LoVo (cell line): ENCODE results near the gene PPP3CA.
"Not testable (repeated sequence)": the region's sequence is repeated elsewhere in the genome, so short reads cannot be mapped to it uniquely, and the experiment has no call there.

ENCODE experiments used
- DNase-seq: peaks from one replicate; pipeline ENCODE4 v3.0.0-alpha.2; 2016; ENCODE audit warnings: low spot score

Gene PPP3CA

GRCh38 chr4:101098666-101099400 is 248.5 kb downstream of the PPP3CA start:
- no peak for DNase-seq

DNA sequence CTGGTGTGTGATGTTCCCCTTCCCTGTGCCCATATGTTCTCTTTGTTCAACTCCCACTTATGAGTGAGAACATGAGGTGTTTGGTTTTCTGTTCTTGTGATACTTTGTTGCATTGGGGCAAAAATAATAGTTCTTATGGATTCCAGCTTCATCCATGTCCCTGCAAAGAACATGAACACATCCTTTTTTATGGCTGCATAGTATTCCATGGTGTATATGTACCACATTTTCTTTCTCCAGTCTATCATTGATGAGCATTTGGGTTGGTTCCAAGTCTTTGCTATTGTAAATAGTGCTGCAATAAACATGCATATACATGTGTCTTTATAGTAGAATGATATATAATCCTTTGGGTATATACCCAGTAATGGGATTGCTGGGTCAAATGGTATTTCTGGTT is 254.7 kb downstream of the PPP3CA start:
- DNase-seq = not testable (repeated sequence)

DNA sequence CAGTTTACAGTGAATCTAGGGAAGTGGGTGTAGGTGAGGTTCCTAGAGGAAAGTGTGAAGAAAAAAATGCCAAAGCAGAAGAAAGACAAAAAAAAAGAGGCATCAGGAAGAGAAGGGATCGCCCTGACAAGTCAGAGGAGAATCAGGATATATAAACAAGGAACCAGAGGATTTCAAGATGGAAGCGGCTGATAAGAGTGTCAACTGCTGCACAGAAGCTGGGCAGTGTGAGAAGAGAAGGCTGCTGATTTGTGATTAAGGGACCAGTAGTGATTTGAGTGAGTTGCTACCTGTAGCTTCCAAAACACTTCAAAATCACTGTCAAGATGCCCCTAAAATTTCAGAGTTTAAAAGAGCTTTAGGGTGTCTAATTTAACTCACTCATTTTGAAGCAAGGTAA is 258.2 kb downstream of the PPP3CA start:
- DNase-seq = no peak

- DNase-seq = no peak
These were observed 260.3 kb downstream of the PPP3CA start for GRCh38 chr4:101086801-101087586.

- no peak for DNase-seq
These were observed 264.2 kb downstream of the PPP3CA start for GRCh38 chr4:101083131-101083530.

GRCh38 chr4:101081695-101082369 is 265.5 kb downstream of the PPP3CA start:
- DNase-seq = no peak

GRCh38 chr4:101081166-101081565 is 266.2 kb downstream of the PPP3CA start:
- DNase-seq = no peak

DNA sequence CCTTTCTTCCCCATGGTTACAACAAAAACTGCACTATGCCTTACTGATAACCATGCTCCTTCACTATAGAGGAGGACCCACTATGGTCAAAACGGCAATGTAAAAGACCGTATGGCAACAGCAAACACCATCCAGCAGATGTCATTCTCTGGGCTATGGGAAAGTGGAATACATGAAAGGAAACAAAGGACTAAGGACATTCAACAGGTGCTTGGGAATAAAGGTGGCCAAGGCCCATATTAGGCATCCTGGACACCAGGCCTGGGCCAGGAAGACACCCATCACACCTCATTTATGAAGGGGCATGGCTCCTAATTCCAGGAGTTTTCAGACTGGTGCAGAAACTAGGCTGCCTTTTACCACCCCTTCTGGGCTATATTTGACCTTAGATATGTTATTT is 268.4 kb downstream of the PPP3CA start:
- no peak for DNase-seq

GRCh38 chr4:101076032-101076431 is 271.3 kb downstream of the PPP3CA start:
- DNase-seq = no peak

DNA sequence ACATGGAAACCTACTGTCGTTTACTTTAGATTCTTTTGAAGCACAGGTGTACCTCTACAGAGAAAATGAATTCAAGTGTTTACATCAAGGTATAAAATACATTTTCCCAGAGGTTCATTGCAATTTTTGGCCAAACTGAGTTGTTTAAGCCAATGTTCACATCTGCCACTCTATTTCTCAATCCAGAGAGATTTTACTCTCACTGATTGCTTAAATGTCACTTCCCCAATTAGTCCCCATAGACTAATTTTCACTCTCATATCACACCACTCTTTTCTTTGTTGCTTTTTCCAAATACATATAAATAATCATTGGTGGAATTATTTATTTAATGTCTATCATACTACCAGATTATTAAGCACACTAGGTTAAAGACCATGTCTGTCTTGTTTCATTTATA is 271.8 kb downstream of the PPP3CA start:
- no peak for DNase-seq

DNA sequence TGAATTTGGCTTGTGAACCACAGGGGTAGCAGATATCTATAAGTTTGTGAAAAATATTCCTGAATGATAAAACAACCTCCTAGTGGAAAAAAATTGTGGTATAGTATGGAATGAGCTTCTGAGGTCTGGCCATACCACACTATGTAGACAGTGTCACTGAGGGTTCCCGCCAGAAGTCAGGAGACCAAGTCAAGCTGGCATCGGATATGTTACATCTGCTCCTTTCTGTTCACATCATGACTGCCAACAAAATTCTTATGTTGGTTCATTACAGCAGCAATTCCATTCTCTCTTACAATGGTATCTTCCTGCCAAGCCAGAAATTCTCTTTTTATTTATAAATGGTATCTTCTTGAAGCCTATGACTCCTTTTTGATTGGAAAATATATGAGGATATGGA is 273.0 kb downstream of the PPP3CA start:
- no peak for DNase-seq

DNA sequence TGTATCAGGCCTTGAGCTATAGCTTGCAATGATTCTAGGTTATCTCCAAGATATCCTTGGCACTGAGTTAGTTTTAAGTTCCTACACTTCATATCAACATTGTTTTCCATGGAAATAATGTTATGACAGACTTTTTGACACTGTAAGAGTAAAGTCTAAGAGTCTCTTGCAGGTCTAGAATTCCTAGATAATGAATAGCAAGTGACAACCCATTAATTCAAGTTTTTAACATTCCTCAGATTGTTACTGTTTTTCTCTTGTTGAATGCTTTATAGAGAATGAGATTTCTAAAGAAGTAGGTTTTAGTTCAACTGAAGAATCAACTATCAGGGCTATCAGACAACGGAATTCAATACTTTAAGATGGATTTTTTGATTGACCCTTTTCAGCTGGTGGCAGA is 276.1 kb downstream of the PPP3CA start:
- no peak for DNase-seq

GRCh38 chr4:101068115-101068514 is 279.2 kb downstream of the PPP3CA start:
- no peak for DNase-seq

DNA sequence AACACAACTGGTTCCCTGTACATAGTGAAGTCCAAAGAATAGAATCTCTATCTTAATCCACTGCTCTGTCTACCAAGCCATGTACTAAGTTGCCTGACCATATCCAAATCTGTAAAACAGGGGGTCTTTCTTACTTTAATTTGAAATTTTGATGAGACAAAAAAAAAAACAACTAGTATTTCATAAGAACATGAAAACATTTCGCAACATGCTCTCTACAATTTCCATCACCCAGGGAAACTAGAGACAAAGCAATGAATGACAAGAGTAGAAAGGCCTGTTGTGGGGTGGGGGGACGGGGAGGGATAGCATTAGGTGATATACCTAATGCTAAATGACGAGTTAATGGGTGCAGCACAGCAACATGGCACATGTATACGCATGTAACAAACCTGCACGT is 279.9 kb downstream of the PPP3CA start:
- no peak for DNase-seq

DNA sequence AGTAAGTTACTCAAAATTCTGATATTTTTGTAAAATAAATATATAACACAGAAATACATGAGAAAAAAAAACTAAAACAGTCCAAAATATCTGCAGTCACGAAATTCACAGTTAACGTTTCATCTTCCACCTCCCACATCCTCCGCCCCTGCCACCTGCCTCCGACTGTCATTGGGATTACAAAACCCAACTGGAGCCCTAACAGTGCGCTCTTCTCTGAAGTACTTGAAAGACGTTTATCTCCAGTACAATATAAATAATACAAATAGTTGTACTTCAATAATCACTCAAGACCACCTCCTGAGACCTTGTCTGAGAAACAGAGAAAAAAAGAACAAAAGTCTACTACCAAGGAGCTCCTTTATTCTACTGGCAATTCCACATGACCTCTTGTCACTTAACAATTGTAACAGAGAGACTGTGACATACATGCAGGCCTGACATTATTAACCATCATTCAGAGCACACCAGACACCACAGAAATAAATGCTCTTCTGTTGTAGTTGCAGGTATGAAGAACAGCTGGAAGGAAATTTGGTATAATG is 280.6 kb downstream of the PPP3CA start:
- no peak for DNase-seq

GRCh38 chr4:101065935-101066485 is 281.3 kb downstream of the PPP3CA start:
- DNase-seq = no peak

GRCh38 chr4:101065346-101065745 is 282.0 kb downstream of the PPP3CA start:
- no peak for DNase-seq

DNA sequence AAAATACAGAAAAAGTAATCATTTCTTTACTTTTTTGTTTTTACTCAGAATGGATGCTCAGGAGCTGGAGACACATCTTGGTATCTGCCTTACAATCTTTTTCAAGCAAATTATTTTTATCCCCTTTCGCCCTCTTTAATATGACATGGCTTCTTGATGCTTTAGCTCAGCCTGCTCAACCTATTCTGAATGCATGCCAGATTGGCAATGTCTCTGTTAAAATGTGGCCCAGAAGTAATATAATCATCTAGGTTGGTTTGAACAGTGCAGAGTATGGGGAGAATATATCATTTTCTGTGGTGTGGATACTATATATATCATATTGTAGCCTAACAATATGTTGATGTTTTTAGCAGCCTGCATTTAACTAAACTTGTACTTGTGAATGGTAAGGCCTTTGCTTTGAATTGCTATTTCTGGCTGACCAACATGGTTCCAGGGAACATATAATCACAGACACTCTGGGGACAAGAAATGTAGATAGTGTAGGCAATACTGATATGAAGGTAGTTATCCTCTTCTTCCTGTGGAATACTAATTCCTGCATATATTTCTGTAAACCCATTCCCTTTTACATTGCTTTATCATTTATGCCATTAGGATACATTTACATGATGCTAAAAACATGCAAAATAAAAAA is 282.7 kb downstream of the PPP3CA start:
- DNase-seq = no peak

GRCh38 chr4:101055392-101055791 is 291.9 kb downstream of the PPP3CA start:
- no peak for DNase-seq

GRCh38 chr4:101050837-101051205 is 296.5 kb downstream of the PPP3CA start:
- no peak for DNase-seq

DNA sequence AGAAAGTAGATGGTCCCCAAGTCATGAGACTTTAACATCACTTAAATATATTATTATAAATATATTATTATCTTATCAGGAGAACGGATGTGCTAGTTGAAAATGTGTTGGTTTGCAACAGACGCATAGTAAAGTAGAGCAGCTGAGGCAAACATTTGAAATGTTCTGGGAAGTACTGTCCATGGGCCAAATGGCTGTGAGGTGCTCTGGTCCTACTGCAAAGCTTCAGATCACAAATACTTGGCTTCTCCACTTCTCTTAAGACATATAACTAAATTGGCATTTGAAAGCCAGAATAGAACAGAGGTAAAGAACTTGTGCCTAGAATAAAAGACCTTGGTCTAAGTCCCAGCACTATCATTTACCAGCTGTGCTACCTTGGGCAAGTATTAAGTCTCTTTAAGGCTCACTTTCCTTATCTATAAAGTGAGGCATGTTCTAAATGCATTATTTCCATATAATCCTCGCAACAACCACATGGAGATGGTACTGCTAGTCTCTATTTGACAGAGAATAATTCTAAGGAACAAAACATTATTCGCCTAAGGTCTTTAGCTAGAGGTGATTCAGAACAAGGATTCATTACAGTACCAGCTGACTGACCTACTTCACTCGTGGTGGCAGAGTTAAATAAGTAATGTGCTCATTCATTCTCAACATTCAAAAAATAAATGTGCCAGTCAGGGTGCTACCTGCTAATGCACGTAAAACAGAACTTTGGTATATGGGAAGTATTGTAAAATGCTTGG is 297.1 kb downstream of the PPP3CA start:
- DNase-seq = no peak
